ENCODE data around the gene HMOX2. TPM values are rescaled to one million over a fixed set of nuclear protein-coding genes. Genes with fewer than 3 reads are reported as not detected.

The HMOX2 gene
- total and polyA plus RNA-seq, 2 experiments from 2014 or later = 68.8 to 108 TPM

GRCh38 chr16:4520913-4521312 lies 44.7 kb downstream of the HMOX2 start:
- Histone ChIP-seq H3K4me1 (ENCODE audit: insufficient read depth) (peaks cover 8% of the 10 kb centered on the region), H3K36me3 (replicated peaks; ENCODE audit: insufficient read depth, low read depth) (no peaks in the 10 kb centered on the region), H3K79me2 (peaks cover 64% of the 10 kb centered on the region), H3K27ac (peak overlapping the region; percentile 48), H2AFZ (no peak overlapping the region), H3K9me2 (replicated peaks; ENCODE audit: insufficient read depth) (no peaks in the 10 kb centered on the region), H4K20me1 (ENCODE audit: insufficient read depth, poor library complexity, severe bottlenecking) (peaks cover 4% of the 10 kb centered on the region), H3K9me3 (ENCODE audit: low read depth) (no peaks in the 10 kb centered on the region), H3K27me3 (no peaks in the 10 kb centered on the region), H3K4me2 (no peak overlapping the region), H3K4me3 (no peak overlapping the region)
- TF ChIP-seq CTCF (IDR thresholded peaks at IDR 0.05; ENCODE audit: poor library complexity) (no peak), EZH2 (IDR thresholded peaks at IDR 0.05; ENCODE audit: borderline replicate concordance) (no peak), EZH2phosphoT487 (IDR thresholded peaks at IDR 0.05; ENCODE audit: low read depth, severe bottlenecking, unreplicated experiment) (no peak)
- DNase-seq (ENCODE audit: low spot score) = no peak
- 85% methylated on average over 7 of the region's 7 CpGs for WGBS (ENCODE audit: low lambda C conversion rate, missing lambda C conversion rate)

GRCh38 chr16:4522051-4522581 lies 45.9 kb downstream of the HMOX2 start:
- H3K27ac ChIP-seq = peak overlapping the region; percentile 83
- H3K79me2 ChIP-seq = peaks cover 62% of the 10 kb centered on the region
- DNase-seq (ENCODE audit: low spot score) = peak; percentile 58

DNA sequence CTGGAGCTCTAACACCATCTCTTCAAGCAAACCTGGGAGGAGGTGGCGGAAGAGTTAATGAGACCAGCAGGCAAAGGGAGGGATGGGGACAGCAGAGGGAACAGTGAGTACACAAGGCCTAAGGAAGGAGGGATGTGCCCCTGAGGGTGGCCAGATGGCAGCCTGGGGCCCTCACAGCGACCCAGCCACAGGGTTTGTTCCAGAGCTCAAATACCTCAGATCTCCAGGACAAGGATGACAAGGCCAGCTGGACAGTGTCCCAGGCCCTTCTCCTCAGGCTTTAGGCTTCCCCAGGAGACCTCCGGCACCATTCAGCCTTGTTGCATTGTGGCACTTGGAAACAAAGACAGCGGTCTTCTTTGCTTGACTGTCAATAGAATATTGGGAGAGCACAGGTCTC lies 47.5 kb downstream of the HMOX2 start:
- peak overlapping the region; percentile 81 for H3K27ac ChIP-seq
- no peaks in the 10 kb centered on the region for H4K20me1 ChIP-seq (ENCODE audit: insufficient read depth, poor library complexity, severe bottlenecking)
- no peak overlapping the region for H3K4me2 ChIP-seq
- H3K79me2 ChIP-seq = peaks cover 63% of the 10 kb centered on the region
- no peaks in the 10 kb centered on the region for H3K36me3 ChIP-seq (replicated peaks; ENCODE audit: insufficient read depth, low read depth)
- H3K27me3 ChIP-seq = no peaks in the 10 kb centered on the region
- no peak for DNase-seq (ENCODE audit: low spot score)
- H2AFZ ChIP-seq = no peak overlapping the region
- 95% methylated on average over 4 of the region's 4 CpGs for WGBS (ENCODE audit: low lambda C conversion rate, missing lambda C conversion rate)
- no peak for TF ChIP-seq EZH2 (IDR thresholded peaks at IDR 0.05; ENCODE audit: borderline replicate concordance)
- TF ChIP-seq CTCF (IDR thresholded peaks at IDR 0.05; ENCODE audit: poor library complexity) = no peak
- no peak for TF ChIP-seq EZH2phosphoT487 (IDR thresholded peaks at IDR 0.05; ENCODE audit: low read depth, severe bottlenecking, unreplicated experiment)
- peaks cover 8% of the 10 kb centered on the region for H3K4me1 ChIP-seq (ENCODE audit: insufficient read depth)
- H3K9me2 ChIP-seq (replicated peaks; ENCODE audit: insufficient read depth) = no peaks in the 10 kb centered on the region
- no peaks in the 10 kb centered on the region for H3K9me3 ChIP-seq (ENCODE audit: low read depth)
- H3K4me3 ChIP-seq = no peak overlapping the region

More at GRCh38 chr16:4522051-4522581, 45.9 kb downstream of the HMOX2 start:
- no peak overlapping the region for H2AFZ ChIP-seq
- peaks cover 8% of the 10 kb centered on the region for H3K4me1 ChIP-seq (ENCODE audit: insufficient read depth)
- no peak for TF ChIP-seq CTCF (IDR thresholded peaks at IDR 0.05; ENCODE audit: poor library complexity)
- TF ChIP-seq EZH2 (IDR thresholded peaks at IDR 0.05; ENCODE audit: borderline replicate concordance) = no peak
- TF ChIP-seq EZH2phosphoT487 (IDR thresholded peaks at IDR 0.05; ENCODE audit: low read depth, severe bottlenecking, unreplicated experiment) = no peak
- H3K9me2 ChIP-seq (replicated peaks; ENCODE audit: insufficient read depth) = no peaks in the 10 kb centered on the region
- H4K20me1 ChIP-seq (ENCODE audit: insufficient read depth, poor library complexity, severe bottlenecking) = peaks cover 4% of the 10 kb centered on the region
- no peaks in the 10 kb centered on the region for H3K9me3 ChIP-seq (ENCODE audit: low read depth)
- no peak overlapping the region for H3K4me3 ChIP-seq
- H3K4me2 ChIP-seq = peak overlapping the region; percentile 49
- 64% methylated on average over 8 of the region's 8 CpGs for WGBS (ENCODE audit: low lambda C conversion rate, missing lambda C conversion rate)
- no peaks in the 10 kb centered on the region for H3K27me3 ChIP-seq
- H3K36me3 ChIP-seq (replicated peaks; ENCODE audit: insufficient read depth, low read depth) = no peaks in the 10 kb centered on the region
